ENCODE results near the gene ARHGAP10. TPM values are rescaled to one million over a fixed set of nuclear protein-coding genes. Genes with fewer than 3 reads are reported as not detected.

The ARHGAP10 gene
- total RNA-seq, 1 donor from 2014 or later, result 9.1 TPM

DNA sequence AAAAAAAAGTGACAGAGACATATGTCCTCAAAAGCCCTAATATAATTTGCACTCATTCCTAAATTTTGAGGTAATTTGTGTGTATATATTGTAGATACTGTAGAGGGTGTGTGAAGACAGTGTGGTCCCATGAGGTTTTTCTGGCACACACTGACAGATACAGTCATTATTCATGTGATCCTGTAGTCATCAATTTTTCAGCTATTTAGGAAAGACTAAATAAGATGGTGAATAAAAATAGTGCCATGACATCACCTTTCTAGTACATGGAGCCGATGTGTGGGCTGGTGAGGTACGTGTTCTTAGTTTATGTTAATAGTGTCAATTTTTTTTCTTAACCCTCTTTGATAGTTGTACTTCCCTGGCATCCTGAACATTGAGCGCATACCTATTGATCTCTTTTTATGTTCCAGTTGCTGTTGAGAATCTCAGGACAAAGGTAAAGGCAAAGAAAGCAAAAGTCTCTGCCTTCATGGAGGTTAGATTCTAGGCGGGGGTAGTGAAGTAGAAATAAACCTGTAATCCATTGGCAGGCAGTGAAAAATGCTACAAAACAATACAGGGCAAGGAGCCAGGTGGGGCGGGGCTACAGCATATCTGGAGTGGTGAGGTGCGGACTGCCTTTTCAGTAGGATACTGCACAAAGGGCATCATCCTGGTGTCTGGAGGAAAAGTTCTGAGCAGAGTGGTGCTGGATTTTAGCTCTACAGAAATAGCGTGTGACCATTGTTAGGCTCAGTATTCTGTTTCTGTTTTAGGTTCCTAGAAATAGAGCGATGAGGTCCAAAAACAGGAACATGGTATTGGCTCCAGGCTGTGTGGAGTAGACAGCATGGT lies 93.8 kb downstream of the ARHGAP10 start:
- peak; percentile 68 to 86 for DNase-seq (ENCODE audit: low read depth in 2 of 2)

DNA sequence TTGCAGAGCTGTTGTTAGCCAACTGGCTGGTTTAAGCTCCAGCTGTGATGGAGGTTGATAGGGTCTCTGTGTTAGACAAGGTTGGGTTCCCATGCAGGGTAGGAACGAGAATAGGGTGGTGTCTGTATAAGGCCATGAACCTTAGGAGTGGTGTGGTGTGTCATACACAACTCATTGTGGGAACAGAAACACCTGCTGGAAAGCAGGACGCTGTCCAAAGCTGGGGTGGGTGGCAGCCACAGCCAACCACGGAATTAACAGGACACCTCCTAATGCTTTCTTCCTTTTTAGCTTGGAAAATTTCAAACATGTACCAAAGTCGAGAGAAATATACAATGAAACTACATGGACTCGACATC lies 94.4 kb downstream of the ARHGAP10 start:
- peak in 1 of 2 donors; percentile 34 for DNase-seq (ENCODE audit: low read depth in 2 of 2)

DNA sequence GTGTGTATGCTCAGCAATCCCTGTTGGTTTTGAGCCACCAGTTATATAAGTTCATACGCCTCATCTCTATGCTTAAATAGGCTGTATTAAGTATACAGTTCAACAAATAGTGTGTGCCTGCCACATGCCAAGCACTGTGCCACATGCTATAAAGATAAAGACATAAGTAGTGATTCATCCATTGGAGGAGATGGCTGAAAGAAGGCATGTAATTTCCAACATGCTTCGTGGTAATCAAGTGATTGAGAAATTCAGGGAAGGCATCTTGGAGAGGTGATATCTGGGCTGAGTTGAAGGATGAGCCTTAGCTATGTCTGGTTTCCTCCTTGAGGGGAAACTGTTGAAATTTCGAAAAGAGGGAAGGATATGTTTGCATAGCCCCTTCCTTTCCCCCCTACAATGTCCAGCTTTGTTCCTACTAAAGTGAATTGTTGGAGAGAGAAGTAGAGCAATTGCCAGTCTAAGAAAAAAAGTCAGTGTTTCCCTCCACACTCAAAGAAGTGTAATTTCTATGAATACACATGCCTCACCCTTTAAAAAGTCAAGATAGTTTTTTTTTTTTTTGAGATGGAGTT lies 96.5 kb downstream of the ARHGAP10 start:
- DNase-seq (ENCODE audit: low read depth in 2 of 2), result no peak

DNA sequence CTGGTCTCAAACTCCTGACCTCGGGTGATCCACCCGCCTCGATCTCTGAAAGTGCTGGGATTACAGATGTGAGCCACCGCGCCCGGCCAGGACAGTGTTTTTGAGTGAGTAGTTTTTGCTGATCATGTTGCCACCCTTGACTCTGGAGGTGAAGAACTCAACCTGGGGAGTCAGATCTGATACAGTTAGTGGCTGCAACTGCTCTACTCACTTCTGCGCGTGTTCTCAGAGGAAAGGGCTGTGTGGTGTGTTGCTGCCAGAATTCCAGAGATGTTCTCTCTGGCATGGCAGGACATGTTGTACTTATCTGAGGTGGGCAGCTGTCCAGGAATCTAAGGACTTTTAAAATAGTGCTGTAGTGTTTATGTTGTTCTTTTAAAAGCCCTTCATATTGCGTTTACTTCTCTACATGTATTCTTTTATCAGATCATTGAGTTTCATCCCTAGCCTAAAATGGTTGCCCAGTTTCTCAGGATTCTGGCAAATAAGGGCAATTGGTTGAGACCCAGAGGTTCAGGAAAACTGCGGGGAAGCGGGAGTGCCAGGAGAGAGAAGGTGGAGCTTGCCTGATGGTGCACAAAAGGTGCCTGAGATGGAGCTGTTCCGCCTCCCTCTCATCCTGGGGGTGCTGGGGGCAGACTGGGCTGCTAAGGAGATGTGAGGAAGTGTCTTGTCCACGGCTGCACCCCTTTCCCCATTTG lies 97.7 kb downstream of the ARHGAP10 start:
- peak in 1 of 2 donors; percentile 55 for DNase-seq (ENCODE audit: low read depth in 2 of 2)

DNA sequence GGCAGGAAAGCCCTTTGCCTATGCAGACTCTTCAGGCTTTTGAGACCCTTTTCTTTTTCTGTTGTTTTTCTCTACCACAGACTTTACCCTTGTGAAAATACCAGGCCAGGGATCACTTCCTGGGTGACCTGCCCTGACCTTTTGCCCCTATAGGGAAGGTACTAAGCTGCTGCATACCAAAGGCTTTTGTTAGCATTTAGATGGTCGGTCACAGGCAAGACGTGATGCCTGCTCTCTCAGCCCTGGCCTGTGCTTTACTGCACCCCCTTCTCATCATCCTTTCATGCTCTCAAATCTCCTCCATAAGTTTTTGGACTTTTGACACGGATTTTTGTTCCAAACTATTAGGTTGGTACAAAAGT lies 98.2 kb downstream of the ARHGAP10 start:
- no peak for DNase-seq (ENCODE audit: low read depth in 2 of 2)

- DNase-seq (ENCODE audit: low read depth in 2 of 2), result peak in 1 of 2 donors; percentile 50
These were observed 99.1 kb downstream of the ARHGAP10 start for GRCh38 chr4:147830987-147831386.

GRCh38 chr4:147831551-147832171 lies 99.8 kb downstream of the ARHGAP10 start:
- DNase-seq (ENCODE audit: low read depth in 2 of 2), result peak in 1 of 2 donors; percentile 89

- DNase-seq (ENCODE audit: low read depth in 2 of 2), result peak in 1 of 2 donors; percentile 34
These were observed 101.4 kb downstream of the ARHGAP10 start for GRCh38 chr4:147833254-147833653.

GRCh38 chr4:147833741-147834140 lies 101.9 kb downstream of the ARHGAP10 start:
- no peak for DNase-seq (ENCODE audit: low read depth in 2 of 2)

DNA sequence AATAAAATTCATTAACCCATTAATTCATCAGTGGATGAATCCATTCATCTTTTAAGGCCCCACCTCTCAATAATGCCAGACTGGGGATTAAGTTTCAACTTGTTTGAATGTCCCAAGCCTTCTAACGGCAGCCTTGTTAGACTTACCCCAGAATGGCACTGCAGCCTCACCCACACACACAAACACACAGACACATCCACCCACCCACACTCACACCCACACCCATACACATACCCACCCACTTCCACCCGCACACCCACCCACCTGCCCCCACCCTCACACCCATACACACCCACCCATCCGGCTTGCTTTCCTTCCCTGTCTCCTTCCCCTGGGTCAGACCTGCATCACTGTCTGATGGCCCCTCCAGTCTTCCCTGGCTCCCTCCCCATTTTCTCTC lies 102.6 kb downstream of the ARHGAP10 start:
- DNase-seq (ENCODE audit: low read depth in 2 of 2), result no peak

GRCh38 chr4:147836807-147837206 lies 104.9 kb downstream of the ARHGAP10 start:
- no peak for DNase-seq (ENCODE audit: low read depth in 2 of 2)

GRCh38 chr4:147837435-147837834 lies 105.5 kb downstream of the ARHGAP10 start:
- DNase-seq (ENCODE audit: low read depth in 2 of 2), result peak in 1 of 2 donors; percentile 32

DNA sequence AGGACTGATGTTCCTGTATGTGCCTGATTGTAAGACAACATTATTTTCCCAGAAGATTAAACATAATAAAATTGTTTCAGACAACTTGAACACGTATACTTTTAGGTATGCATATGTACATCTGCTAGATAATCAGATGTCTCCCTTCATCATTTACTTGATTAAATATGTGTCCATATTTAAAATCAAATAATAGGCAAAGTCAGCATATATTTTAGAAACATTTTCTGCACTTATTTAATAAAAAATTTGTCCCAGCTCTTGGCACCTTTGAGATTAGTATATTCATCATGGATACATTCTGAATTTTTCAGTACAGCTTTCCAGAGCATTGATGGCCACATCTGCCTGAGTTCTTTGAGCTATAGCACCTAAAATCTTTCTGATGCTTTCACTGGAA lies 106.0 kb downstream of the ARHGAP10 start:
- DNase-seq (ENCODE audit: low read depth in 2 of 2), result no peak

DNA sequence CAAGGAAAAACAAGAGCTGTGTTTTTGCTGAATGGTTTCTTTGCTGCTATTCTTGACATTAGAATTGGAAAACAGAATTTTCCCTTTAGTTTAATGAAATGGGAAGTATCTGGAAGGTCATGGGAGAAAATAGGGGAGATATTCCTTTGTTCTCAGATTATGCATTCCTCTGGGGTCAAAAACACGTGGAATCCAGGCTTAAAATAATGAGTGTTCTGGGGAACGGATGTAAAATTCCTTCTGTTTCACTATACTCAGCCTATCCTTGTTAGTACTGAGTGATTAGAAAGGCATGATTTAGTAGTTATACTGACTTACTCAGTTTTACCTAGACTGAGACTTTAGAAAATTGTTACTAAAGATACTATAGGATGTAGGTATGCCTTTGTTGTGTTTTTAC lies 107.3 kb downstream of the ARHGAP10 start:
- DNase-seq (ENCODE audit: low read depth in 2 of 2), result no peak

DNA sequence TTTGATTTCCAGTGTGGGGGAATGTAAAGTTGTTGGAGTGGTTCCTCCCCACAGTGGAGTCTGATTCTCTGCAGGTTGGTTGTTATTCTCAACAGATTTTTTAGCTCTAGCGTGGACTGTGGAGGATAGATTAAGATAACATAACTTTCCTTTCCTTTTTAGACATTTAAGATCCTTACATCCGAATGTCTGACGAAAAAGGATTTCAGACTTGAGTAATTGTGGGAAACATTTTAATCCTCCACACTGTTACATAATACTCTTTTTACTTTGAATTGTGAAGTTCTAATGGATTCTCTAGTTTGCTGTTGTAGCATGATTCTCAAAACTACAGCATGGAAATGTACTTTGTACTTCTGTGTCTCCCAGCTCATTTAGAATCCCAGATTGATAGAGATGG lies 107.8 kb downstream of the ARHGAP10 start:
- no peak for DNase-seq (ENCODE audit: low read depth in 2 of 2)

- DNase-seq (ENCODE audit: low read depth in 2 of 2), result peak in 1 of 2 donors; percentile 36
These were observed 109.2 kb downstream of the ARHGAP10 start for GRCh38 chr4:147840838-147841738.

DNA sequence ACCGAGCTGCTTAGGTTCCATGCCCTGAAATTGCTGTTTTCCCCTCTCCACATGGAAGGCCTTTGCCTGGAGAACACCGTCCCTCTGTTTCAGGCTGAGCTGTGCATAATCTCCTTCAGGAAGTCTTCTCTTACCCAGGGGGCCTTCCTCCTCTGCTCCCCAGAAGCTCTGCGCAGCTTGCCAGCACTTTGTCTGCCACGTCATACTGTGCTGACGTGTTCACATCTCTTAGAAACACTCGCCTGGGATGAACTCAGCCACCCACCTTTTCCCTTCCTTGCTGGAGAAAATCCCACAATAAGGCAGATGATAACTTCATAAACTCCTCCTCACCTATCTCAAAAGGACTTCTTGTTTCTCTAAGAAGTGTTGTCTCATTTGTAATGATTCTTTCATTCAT lies 110.7 kb downstream of the ARHGAP10 start:
- no peak for DNase-seq (ENCODE audit: low read depth in 2 of 2)

GRCh38 chr4:147843162-147843561 lies 111.3 kb downstream of the ARHGAP10 start:
- DNase-seq (ENCODE audit: low read depth in 2 of 2), result peak in 1 of 2 donors; percentile 13

- no peak for DNase-seq (ENCODE audit: low read depth in 2 of 2)
These were observed 112.9 kb downstream of the ARHGAP10 start for GRCh38 chr4:147844781-147845180.

DNA sequence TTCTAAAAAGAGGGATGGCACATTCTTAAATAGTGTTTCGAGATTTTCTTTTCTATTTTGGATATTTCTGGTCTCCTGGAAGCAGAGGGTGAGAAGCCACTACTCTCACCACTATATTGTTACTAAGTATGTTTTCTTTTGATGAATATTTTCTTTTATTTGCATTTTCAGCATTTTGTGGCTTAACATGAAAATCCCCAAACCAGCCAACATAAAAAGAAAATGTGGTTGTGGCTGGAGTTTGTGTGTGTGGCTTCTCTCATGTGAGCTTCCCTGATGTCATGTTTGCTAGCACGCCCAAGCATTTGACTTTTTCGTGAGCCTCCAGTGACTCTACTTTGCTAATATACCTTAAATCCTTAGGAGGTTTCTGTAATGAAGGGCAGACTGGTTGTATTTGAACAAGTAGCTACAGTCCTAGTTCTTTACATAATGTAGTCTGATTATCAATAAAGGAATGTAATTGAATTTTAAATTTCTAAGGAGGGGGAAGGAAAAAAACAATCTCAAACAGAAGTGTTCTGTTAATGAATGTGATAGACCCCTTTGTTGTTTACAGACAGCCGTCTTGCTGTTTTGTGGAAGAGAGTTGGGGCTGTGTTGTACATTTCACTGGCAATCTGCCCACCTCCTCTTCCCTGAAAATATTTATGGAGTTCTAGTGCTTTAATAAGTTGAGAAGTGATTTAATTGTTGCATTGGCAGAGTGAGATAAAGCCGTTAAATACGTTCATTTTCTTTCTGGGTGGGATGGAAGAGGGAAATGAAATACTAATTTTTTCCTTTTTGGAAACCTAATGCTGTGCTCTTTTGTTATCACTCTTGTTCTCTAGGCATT lies 114.6 kb downstream of the ARHGAP10 start:
- DNase-seq (ENCODE audit: low read depth in 2 of 2), result peak in 1 of 2 donors; percentile 55

Data from dermis microvascular lymphatic vessel endothelial cell (primary cell).